SJSA1 (cell line): Measurements from ENCODE around the gene CYBA. TPM values are rescaled to one million over a fixed set of nuclear protein-coding genes. Genes with fewer than 3 reads are reported as not detected.
A peak's percentile ranks its signal among the peaks of the same experiment; 100 is the strongest.

Source experiments
- DNase-seq, 2 experiments: peaks; one replicate each; pipeline ENCODE4 v3.0.0-alpha.2; 2015 to 2020; ENCODE audit warnings: low spot score in 2 of 2, low read depth in 1 of 2
- H3K27ac ChIP-seq: fragments of 250-450 bp; sonication (Bioruptor Pico); 2 replicates; pipeline ENCODE4 v1.5.1; 2020; ENCODE audit warnings: mild to moderate bottlenecking, moderate library complexity
- H3K27me3 ChIP-seq: fragments of 250-450 bp; sonication (Bioruptor Pico); replicated peaks from 2 replicates; pipeline ENCODE4 v1.5.1; 2020; ENCODE audit warnings: mild to moderate bottlenecking, moderate library complexity
- H3K36me3 ChIP-seq: fragments of 250-450 bp; sonication (Bioruptor Pico); 2 replicates; pipeline ENCODE4 v1.5.1; 2020; ENCODE audit warnings: mild to moderate bottlenecking
- H3K4me1 ChIP-seq: fragments of 250-450 bp; sonication (Bioruptor Pico); replicated peaks from 2 replicates; pipeline ENCODE4 v1.6.1; 2021; ENCODE audit warnings: mild to moderate bottlenecking
- H3K4me3 ChIP-seq: fragments of 250-450 bp; sonication (Bioruptor Pico); 2 replicates; pipeline ENCODE4 v1.5.1; 2020; ENCODE audit warnings: mild to moderate bottlenecking
- H3K9me3 ChIP-seq: fragments of 250-450 bp; sonication (Bioruptor Pico); replicated peaks from 2 replicates; pipeline ENCODE4 v1.5.1; 2020; ENCODE audit warnings: mild to moderate bottlenecking
- total RNA-seq: library from RNA; depleted of rRNA; stranded (reverse); fragments of >200 nt; shearing (Covaris generic); gene quantifications from 2 replicates; pipeline ENCODE4 v1.2.3, GENCODE V29; 2014

The CYBA gene
- total RNA-seq, 1 experiment from 2014 or later = not detected

DNA sequence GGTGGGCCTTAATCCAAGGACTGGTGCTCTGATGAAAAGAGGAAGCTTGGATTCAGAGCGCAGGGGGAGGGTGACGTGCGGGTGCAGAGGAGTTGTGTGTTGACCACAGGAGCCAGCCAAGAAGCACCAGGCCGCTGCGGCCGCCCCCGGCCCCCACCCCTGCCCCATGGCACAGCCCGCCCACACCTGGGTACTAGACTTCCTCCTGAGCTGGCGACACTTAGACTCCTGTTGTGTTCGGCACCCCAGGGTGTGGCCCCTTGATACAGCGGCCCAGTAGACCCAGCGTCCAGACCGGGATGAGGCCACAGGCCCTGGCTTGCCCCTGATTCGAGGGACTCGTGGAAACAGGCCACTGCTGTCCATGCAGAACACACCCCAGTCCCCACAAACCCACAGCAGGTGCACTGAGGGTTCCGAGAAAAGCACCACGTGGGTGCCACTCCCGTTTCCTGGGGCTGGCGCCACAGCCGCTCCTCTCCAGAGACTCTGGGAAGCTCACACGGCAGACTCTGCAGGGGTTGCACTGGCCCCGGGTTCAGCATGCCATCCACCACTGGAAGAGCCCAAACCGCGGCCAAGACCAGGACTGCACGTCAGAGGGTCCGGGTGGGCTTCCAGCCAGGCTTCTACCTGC lies 41.2 kb upstream of the CYBA start:
- Histone ChIP-seq H3K9me3 (no peaks in the 10 kb centered on the region), H3K27me3 (peaks cover 17% of the 10 kb centered on the region), H3K36me3 (peaks cover under 1% of the 10 kb centered on the region), H3K27ac (no peak overlapping the region), H3K4me1 (no peaks in the 10 kb centered on the region), H3K4me3 (no peak overlapping the region)
- no peak for DNase-seq

DNA sequence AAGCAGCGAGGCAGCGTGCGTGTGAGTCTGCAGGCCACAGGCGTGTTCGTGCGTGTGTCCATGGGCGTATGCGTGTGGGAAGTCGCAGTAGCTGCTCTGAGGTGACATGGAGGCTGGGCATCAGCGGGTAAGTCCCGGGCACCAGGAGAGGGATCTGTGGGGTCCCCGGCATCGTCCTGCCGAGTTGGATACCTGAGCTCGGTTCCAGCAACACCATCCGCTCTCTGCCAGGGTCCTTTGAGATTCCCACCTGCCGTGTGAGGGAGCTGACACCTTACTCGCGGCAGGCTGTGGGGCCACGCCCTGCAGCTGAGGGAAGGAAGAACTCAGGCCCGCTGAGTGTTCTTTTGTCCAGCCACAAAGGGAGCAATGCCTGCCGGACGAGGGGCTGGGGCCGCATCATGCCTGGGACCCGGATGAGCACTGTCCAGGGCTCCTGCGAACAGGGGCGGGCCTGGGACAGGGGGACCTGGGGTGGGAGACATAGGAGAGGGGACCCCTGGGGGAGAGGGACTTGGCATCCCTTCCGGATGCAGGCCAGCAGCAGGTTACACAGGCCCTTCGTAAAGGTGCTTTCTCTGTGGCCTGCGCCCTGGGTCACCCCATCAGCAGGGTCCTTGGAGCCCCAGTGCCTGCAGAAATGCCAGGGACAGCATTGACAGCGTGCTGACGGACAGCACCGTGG lies 40.4 kb upstream of the CYBA start:
- H3K4me3 ChIP-seq = no peak overlapping the region
- H3K9me3 ChIP-seq = no peaks in the 10 kb centered on the region
- no peak for DNase-seq
- H3K27ac ChIP-seq = no peak overlapping the region
- H3K27me3 ChIP-seq = peaks cover 25% of the 10 kb centered on the region
- peaks cover 5% of the 10 kb centered on the region for H3K4me1 ChIP-seq
- H3K36me3 ChIP-seq = no peaks in the 10 kb centered on the region; the same call in 1 of the 2 replicates

DNA sequence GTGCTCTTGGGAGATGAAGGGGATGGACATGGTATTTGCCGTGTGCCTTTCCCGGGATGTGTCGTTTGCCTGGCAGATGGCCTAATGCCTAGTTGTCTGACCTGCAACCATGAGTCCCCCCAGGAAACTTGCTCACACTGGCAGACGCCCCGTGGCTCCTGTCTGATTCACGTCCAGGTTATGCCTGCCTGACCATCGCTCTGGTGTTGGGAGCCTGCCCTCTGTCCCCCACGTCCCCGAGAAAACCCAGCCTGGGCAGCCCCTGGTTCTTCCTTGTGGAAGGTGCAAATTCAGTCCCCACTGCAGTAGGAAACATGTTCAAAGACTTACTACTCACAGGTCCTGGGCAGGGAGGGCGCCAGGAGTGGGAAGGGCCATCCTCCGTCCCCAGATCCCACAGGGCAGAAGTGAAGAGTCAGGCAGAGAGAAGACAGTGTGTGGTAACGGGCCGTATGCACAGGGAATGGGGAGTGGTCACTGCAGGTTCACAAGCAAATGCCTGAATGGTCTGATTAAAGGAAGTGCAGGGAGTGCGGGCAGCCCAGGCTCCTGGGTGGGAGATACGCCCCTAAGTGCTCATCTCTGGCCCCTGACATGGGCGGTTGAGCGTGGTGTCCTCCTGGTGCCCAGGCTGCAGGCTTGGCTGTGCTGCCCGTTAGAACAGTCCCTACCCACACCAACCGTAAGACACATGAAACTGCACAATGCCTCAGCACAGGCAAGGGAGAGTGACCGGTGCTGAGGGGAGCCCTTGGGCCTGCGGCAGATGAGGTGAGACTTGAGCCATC lies 39.7 kb upstream of the CYBA start:
- Histone ChIP-seq H3K4me1 (peaks cover 13% of the 10 kb centered on the region), H3K4me3 (no peak overlapping the region), H3K27me3 (peaks cover 32% of the 10 kb centered on the region), H3K9me3 (no peaks in the 10 kb centered on the region), H3K36me3 (no peaks in the 10 kb centered on the region), H3K27ac (no peak overlapping the region)
- DNase-seq = no peak

DNA sequence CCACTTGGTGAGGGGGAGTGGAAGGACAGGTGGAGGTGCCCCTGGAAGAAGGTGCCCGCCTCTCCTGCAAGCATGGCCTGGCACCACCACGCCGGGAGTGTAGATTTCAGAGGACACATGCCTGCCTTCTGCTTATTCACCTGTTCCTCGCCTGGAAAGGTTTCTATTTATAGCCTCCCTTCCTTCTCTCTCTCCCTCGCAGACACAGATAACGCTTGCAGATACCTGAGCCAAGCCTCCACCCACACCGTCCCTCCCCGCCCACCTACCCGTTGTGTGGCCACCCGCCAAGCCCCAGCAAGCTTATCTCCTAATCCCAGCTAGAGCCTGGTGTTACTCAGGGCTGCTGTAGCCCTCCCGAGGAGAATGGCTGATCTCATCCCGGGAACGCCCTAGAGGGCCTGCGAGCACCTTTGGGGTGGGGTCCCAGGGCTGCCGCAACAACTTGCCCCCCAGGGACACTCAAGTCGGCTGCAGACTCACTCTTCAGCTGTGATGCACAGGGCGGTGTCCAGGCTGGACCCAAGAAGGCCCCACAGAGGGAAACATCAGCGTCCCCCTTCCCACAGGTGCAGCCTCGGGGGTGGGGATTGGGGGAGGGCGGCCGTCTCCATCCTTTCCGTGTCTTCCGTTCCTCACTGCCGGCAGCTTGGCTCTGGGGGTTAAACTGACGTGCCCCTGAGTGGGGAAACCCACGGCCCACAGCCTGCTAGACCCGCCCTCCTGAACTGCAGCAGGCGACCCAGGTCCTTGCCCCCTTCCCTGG lies 37.3 kb upstream of the CYBA start:
- no peak for DNase-seq
- Histone ChIP-seq H3K4me3 (no peak overlapping the region), H3K36me3 (no peaks in the 10 kb centered on the region), H3K27me3 (peaks cover 41% of the 10 kb centered on the region), H3K4me1 (peaks cover 21% of the 10 kb centered on the region), H3K27ac (no peak overlapping the region), H3K9me3 (no peaks in the 10 kb centered on the region)

DNA sequence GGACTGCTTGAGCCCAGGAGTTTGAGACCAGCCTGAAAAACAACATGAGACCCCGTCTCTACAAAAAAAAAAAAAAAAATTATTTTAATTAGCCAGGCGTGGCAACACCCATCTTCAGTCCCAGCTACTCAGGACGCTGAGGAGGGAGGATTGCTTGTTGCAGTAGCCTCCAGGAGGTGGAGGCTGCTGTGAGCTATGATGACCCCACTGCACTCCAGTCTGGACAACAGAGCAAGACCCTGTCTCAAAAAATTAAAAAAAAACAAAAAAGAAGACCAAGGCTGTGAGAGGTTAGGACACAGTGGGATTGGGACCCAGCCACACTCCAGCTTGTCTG lies 36.8 kb upstream of the CYBA start:
- no peak for DNase-seq
- Histone ChIP-seq H3K27ac (no peak overlapping the region), H3K9me3 (no peaks in the 10 kb centered on the region), H3K27me3 (peaks cover 41% of the 10 kb centered on the region), H3K36me3 (no peaks in the 10 kb centered on the region), H3K4me1 (peaks cover 21% of the 10 kb centered on the region), H3K4me3 (no peak overlapping the region)

DNA sequence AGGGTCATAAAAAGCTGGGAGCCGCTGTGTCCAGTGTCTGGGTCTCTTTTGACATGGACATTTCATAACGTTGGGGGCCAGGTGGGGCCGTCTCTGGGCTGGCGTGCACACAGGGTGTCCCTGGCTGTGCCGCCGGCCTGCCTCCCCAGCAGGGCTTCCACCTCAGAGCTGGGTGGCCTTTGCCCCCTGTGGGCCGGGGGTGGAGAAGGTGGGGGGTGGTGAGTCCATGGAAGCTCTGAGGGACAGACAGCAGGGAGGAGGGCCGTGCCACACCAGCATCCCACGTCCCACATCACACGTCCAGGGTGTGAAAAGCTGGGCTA lies 36.4 kb upstream of the CYBA start:
- Histone ChIP-seq H3K9me3 (no peaks in the 10 kb centered on the region), H3K27me3 (peaks cover 41% of the 10 kb centered on the region), H3K4me1 (peaks cover 21% of the 10 kb centered on the region), H3K27ac (no peak overlapping the region), H3K4me3 (no peak overlapping the region), H3K36me3 (no peaks in the 10 kb centered on the region)
- DNase-seq = no peak

DNA sequence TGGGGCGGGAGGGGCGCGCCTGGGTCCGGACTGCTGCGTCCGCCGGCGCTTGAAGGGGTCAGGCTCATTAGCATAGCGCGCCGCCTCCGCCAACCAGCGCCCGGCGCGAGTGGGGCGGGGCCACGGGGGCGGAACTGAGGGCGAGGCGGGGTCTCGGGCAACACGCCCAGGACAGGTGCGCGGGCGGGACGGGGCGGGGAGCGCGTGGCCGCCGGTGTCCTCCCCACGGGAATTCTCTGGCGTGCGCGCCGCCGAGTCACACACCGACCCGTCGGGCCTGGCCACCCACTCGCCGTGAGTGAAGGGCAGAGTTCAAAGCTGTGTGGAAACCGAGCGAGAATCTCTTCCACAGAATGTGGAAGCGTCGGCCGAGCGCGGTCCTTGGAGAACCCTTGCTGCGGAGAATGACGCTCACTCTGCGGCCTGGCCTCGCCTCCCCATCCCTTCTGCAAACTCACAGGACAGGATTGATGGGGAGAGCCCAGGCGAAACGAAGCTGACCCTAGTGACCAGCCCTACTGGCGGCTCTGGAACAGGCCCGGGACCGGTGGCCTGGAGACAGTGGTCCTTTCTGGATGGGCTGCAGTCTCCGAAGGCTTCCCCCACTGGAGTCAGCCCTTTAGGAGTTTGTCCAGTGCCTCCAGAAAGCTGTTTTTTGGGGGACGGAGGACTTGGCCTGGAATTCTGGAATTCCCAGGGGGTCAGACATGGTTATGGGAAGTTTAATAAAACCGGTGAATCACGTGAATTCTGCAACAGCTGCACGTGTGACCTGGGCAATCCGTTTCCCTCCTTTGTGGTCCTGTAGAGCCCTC lies 35.8 kb upstream of the CYBA start, which contains the start of gene SNAI3:
TSS of gene SNAI3 (minus strand) at position 69 of the 815 bp plus-strand sequence. CDS start 101 bp downstream, outside the sequence.
- DNase-seq = no peak
- Histone ChIP-seq H3K36me3 (no peaks in the 10 kb centered on the region), H3K4me3 (peak within 1 kb of the TSS; percentile 24), H3K9me3 (no peaks in the 10 kb centered on the region), H3K4me1 (peaks cover 21% of the 10 kb centered on the region), H3K27ac (no peak within 1 kb of the TSS), H3K27me3 (peaks cover 41% of the 10 kb centered on the region)

DNA sequence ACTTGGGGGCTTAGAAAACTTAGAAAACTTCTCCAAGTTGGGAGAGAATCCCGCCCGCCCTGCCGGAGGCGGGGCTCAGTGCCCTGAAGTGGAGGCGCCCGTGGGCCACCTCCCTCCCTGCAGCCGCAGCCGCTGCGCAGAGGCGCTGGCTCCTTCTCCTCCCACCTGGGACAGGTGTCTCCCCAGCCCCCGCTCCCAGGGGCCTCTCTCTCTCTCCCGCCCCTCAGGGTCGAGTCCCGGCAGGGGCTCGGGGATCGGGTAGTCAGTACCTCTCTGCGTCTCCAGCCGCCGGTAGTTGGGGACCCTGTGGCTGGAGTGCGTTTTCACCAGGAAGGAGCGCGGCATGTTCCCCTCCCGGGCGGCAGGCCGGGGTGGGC lies 35.2 kb upstream of the CYBA start:
- Histone ChIP-seq H3K4me3 (peak overlapping the region; percentile 24), H3K9me3 (no peaks in the 10 kb centered on the region), H3K27me3 (peaks cover 41% of the 10 kb centered on the region), H3K27ac (no peak overlapping the region), H3K36me3 (no peaks in the 10 kb centered on the region), H3K4me1 (peaks cover 21% of the 10 kb centered on the region)
- DNase-seq = no peak

DNA sequence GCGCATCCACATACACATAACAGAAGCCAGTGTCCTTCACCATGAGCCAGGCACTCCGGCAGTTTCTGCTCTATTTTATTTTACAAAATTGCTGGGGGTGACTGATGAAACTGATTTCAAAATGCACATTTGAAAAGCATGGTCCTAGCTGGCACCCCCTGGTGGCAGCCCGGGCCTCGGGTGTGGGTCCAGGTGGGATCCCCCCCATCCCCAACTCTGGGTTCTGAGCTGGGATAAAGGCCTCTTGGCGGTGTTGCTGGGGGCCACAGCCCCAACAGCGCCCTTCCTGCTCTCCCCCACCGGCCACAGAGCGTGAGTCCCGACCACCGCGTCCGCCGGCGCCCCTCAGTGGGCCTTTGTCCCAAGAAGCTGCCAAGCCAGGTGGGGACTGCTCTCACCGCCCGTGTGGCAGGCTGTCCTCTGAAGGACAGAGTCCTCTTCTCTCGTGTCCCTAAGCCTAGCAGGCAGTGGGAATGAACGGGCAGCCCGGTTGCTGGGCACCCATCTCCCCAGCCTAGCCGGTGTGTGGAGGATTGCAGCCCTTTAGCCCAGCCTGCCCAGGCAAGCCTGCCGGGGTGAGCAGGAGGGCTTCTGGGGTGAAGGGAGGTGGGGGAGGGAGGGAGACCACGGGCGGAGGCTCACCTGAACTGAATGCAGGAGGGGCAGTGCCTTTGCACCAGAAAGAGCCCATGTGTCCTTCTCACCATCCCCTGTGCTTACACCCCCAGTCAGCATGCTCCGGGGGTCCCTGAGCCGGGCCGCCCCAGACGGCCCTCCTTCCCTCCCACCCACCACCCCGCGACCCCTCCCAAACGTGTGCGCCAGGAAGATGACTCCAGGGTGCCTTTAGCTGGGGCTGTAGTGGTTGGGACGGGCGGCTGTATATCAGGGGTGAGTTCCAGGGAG lies 34.6 kb upstream of the CYBA start:
- DNase-seq = peak; percentile 35 to 51
- H3K4me1 ChIP-seq = peaks cover 21% of the 10 kb centered on the region
- H3K27ac ChIP-seq = no peak overlapping the region
- H3K27me3 ChIP-seq = peaks cover 41% of the 10 kb centered on the region
- no peaks in the 10 kb centered on the region for H3K9me3 ChIP-seq
- no peaks in the 10 kb centered on the region for H3K36me3 ChIP-seq
- no peak overlapping the region for H3K4me3 ChIP-seq

DNA sequence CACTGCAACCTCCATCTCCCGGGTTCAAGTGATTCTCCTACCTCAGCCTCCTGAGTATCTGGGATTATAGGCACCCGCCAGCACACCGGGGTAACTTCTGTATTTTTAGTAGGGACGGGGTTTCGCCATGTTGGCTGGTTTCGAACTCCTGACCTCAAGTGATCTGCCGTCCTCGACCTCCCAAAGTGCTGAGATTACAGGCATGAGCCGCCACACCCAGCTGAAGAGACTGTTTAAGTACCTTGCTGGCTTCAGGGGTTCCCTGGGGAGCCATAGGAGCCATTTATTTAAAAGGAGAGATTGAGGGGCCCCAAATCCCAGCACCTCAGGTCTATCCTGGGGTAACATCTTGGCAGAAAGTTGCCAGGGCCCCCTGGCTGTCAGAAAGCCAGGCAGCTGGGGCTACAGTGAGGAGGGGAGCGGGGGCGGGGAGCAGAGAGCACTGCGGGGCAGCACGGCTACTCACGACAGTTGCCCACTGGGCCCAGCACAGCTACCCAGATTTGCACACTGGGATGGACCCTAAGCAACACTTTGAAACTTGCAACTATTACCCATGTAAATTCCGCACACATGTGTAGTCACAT lies 33.8 kb upstream of the CYBA start:
- Histone ChIP-seq H3K9me3 (no peaks in the 10 kb centered on the region), H3K4me3 (no peak overlapping the region), H3K4me1 (peaks cover 21% of the 10 kb centered on the region), H3K27me3 (peaks cover 41% of the 10 kb centered on the region), H3K36me3 (no peaks in the 10 kb centered on the region), H3K27ac (no peak overlapping the region)
- peak in 1 of 2 experiments; percentile 40 for DNase-seq

DNA sequence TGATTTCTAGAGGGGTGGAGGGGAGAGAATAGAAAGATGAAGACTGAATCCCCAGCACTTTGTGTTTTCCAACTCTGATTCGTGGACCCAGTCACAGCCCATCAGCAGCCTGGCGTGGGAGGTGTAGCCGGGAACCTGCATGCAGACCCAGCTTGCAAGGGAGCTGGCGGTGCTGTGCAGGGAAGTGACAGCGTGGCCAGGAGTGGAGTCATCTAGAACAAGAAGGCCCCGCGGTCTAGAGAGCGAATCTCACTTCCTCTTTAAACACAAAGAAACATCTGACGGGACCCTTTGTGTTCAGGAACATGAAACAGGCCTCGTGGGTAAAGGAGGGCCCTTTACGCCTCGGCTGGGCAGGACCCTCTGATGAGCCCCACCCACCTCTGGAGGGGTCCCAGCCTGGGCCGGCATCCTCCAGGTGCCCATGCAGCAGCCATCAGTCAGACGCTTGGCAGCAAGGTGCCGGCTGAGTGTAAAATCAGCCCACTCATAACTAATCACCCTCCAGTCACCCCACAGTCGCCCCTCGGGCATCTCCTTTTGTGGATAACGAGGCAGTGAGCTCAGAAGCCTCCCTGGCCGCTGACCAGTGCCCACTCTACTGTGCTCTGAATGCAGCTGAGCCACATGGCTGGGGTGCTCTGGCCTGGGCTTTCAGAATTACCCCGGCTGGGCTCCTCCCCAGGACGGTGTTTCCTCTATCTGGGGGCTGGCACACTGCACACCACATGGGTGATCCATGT lies 31.0 kb upstream of the CYBA start:
- no peaks in the 10 kb centered on the region for H3K9me3 ChIP-seq
- H3K27me3 ChIP-seq = peaks cover 22% of the 10 kb centered on the region
- H3K36me3 ChIP-seq = no peaks in the 10 kb centered on the region
- DNase-seq = peak in 1 of 2 experiments; percentile 41
- peaks cover 21% of the 10 kb centered on the region for H3K4me1 ChIP-seq
- H3K27ac ChIP-seq = no peak overlapping the region
- H3K4me3 ChIP-seq = no peak overlapping the region
